ENCODE results near the gene GINM1. TPM values are rescaled to one million over a fixed set of nuclear protein-coding genes. Genes with fewer than 3 reads are reported as not detected.
A peak's percentile ranks its signal among the peaks of the same experiment; 100 is the strongest.

GINM1 gene
- total and polyA plus RNA-seq, 9 of the 15 experiments (the other 6 are each of a cell fraction or from before 2014, with no cell fraction given), result 5.0 to 19.3 (median 14.2) TPM

GRCh38 chr6:149545754-149546471, 20.3 kb upstream of the GINM1 start, which contains the start of gene PPIL4 (continued):
- TF ChIP-seq TFAM (CRISPR knock-in tag; conservative IDR thresholded peaks at IDR 0.05) (no peak), TAF15 (IDR thresholded peaks at IDR 0.05; ENCODE audit: low read depth, low read length) (no peak), RNF2 (IDR thresholded peaks at IDR 0.05) (peak; percentile 77; the same call in 1 of the 2 replicates), ZNF41 (CRISPR knock-in tag; conservative IDR thresholded peaks at IDR 0.05) (no peak), SMAD4 (CRISPR knock-in tag; conservative IDR thresholded peaks at IDR 0.05) (peak; percentile 42; the same call in 1 of the 2 replicates), PHF20 (IDR thresholded peaks at IDR 0.05; ENCODE audit: partially characterized antibody) (peak; percentile 99), TFAP4 (CRISPR knock-in tag; IDR thresholded peaks at IDR 0.05; ENCODE audit: borderline replicate concordance) (peak; percentile 100), RBM25 (IDR thresholded peaks at IDR 0.05; ENCODE audit: low read depth, low read length, severe bottlenecking) (peak; percentile 44), USF1 (CRISPR knock-in tag; IDR thresholded peaks at IDR 0.05) (peak; percentile 73), BCOR (IDR thresholded peaks at IDR 0.05) (peak; percentile 49), CEBPG (CRISPR knock-in tag; IDR thresholded peaks at IDR 0.05) (peak; percentile 78), CEBPG (tag; conservative IDR thresholded peaks at IDR 0.05 in 1 of 2, IDR thresholded peaks at IDR 0.05 in 1 of 2) (peak in 1 of 2 experiments; percentile 48; a peak in 1 of 4 replicates), POLR2H (tag; IDR thresholded peaks at IDR 0.05; ENCODE audit: low read depth) (peak; percentile 79), ETV6 (IDR thresholded peaks at IDR 0.05; ENCODE audit: borderline replicate concordance in 1 of 2, low read depth in 2 of 2, low read length in 1 of 2) (peak in 1 of 2 experiments; percentile 10; a peak in 1 of 4 replicates), ETV6 (CRISPR knock-in tag; IDR thresholded peaks at IDR 0.05; ENCODE audit: borderline replicate concordance) (no peak), TAF7 (tag; IDR thresholded peaks at IDR 0.05) (peak; percentile 19; the same call in 1 of the 2 replicates), ZNF551 (CRISPR knock-in tag; IDR thresholded peaks at IDR 0.05) (no peak), ZNF511 (CRISPR knock-in tag; IDR thresholded peaks at IDR 0.05) (0 out of 2 replicates have a peak, but pooled peaks have one; percentile 75), CSDE1 (IDR thresholded peaks at IDR 0.05) (peak in 1 of 2 experiments; percentile 97; a peak in 2 of 4 replicates), CEBPB (tag; IDR thresholded peaks at IDR 0.05) (peak; percentile 35; the same call in 1 of the 2 replicates), PHF8 (IDR thresholded peaks at IDR 0.05; ENCODE audit: borderline replicate concordance, low read length) (peak; percentile 90), ELF1 (tag; IDR thresholded peaks at IDR 0.05) (peak; percentile 97), ZNF280A (IDR thresholded peaks at IDR 0.05; ENCODE audit: low read depth, partially characterized antibody) (no peak), FUS (optimal IDR thresholded peaks at IDR 0.05; ENCODE audit: low read depth, low read length) (peak; percentile 46), RBM17 (IDR thresholded peaks at IDR 0.05; ENCODE audit: borderline replicate concordance, low read depth, low read length) (no peak), RB1 (IDR thresholded peaks at IDR 0.05; ENCODE audit: low read depth) (peak; percentile 88)

Data from K562 (cell line).